ENCODE results near the gene LNP1. TPM values are rescaled to one million over a fixed set of nuclear protein-coding genes. Genes with fewer than 3 reads are reported as not detected.

LNP1 gene
- total and polyA plus RNA-seq, 10 donors = 0.52 to 2.6 (median 1.4) TPM

GRCh38 chr3:100500320-100500880, 99.1 kb downstream of the LNP1 start:
- TF ChIP-seq POLR2AphosphoS5 (IDR thresholded peaks at IDR 0.05) (no peak), POLR2A (IDR thresholded peaks at IDR 0.05) (no peak)
- TF ChIP-seq, protein P1, sequence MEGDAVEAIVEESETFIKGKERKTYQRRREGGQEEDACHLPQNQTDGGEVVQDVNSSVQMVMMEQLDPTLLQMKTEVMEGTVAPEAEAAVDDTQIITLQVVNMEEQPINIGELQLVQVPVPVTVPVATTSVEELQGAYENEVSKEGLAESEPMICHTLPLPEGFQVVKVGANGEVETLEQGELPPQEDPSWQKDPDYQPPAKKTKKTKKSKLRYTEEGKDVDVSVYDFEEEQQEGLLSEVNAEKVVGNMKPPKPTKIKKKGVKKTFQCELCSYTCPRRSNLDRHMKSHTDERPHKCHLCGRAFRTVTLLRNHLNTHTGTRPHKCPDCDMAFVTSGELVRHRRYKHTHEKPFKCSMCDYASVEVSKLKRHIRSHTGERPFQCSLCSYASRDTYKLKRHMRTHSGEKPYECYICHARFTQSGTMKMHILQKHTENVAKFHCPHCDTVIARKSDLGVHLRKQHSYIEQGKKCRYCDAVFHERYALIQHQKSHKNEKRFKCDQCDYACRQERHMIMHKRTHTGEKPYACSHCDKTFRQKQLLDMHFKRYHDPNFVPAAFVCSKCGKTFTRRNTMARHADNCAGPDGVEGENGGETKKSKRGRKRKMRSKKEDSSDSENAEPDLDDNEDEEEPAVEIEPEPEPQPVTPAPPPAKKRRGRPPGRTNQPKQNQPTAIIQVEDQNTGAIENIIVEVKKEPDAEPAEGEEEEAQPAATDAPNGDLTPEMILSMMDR (IDR thresholded peaks at IDR 0.05 in 8 of 11, conservative IDR thresholded peaks at IDR 0.05 in 3 of 11) = no peak

DNA sequence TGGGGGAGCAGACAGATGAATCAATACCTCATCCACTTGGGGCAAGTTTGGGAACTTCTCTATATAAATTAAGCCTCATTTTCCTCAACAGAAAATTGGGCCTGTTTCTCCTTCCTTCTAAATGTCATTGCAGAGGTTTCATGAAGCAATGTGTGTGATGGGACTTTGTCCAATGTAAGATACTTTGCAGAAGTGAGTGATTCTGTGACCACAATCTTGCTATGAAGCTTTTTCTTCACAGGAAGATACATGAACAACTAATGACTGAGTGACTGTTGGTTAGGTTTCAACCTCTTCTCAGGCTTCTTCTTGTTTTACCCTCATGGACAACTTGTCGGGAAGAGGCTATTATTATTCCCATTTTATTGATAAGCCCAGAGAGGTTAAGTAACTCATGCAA, 102.1 kb downstream of the LNP1 start:
- no peak for TF ChIP-seq POLR2A (IDR thresholded peaks at IDR 0.05)
- TF ChIP-seq, protein P1 (IDR thresholded peaks at IDR 0.05 in 8 of 11, conservative IDR thresholded peaks at IDR 0.05 in 3 of 11) = no peak
- no peak for TF ChIP-seq POLR2AphosphoS5 (IDR thresholded peaks at IDR 0.05)
- H3K4me3 ChIP-seq = no peak overlapping the region
- no peak for DNase-seq
- intact Hi-C loops (cut with DNase I; ENCODE audit: low total_unique reads) = no loop called here
- H3K9me3 ChIP-seq = no peaks in the 10 kb centered on the region
- no peaks in the 10 kb centered on the region for H3K4me1 ChIP-seq
- 81 to 97% (median 87%) methylated on average over 1 of the region's 1 CpG for WGBS, 5 donors
- no peaks in the 10 kb centered on the region for H3K36me3 ChIP-seq
- H3K27me3 ChIP-seq (replicated peaks in 1 of 7) = peaks cover 0 to 5% (median 0%) of the 10 kb centered on the region in 7 donors
- no peak overlapping the region for H3K27ac ChIP-seq

More at GRCh38 chr3:100500320-100500880, 99.1 kb downstream of the LNP1 start:
- intact Hi-C loops (cut with DNase I; ENCODE audit: low total_unique reads) = no loop called here
- Histone ChIP-seq H3K4me3 (no peak overlapping the region), H3K36me3 (no peaks in the 10 kb centered on the region), H3K4me1 (peaks cover 0 to 13% (median 0%) of the 10 kb centered on the region in 6 donors), H3K9me3 (no peaks in the 10 kb centered on the region), H3K27ac (no peak overlapping the region), H3K27me3 (replicated peaks in 1 of 7) (no peaks in the 10 kb centered on the region)
- 73 to 84% (median 81%) methylated on average over 8 of the region's 8 CpGs for WGBS, 5 donors
- DNase-seq = no peak

Other genes with a start within 250 kb of the LNP1 start
- 10 to 100 TPM; 38.3 to 61.4 (median 44.7) TPM for gene TBC1D23, start 140.5 kb upstream of the LNP1 start, total RNA-seq
- gene TBC1D23, start 140.5 kb upstream of the LNP1 start, polyA plus RNA-seq = 10 to 100 TPM; 16.1 to 19.4 (median 18.7) TPM
- gene NIT2, start 66.8 kb upstream of the LNP1 start, total RNA-seq = 10 to 100 TPM; 16.8 to 29.3 (median 24.7) TPM
- gene NIT2, start 66.8 kb upstream of the LNP1 start, polyA plus RNA-seq = 10 to 100 TPM; 23.9 to 30.8 (median 26.0) TPM
- 10 to 100 TPM; 28.1 to 37.2 (median 31.5) TPM for gene TOMM70, start 450 bp upstream of the LNP1 start, total RNA-seq
- gene TOMM70, start 450 bp upstream of the LNP1 start, polyA plus RNA-seq = 10 to 100 TPM; 10.6 to 16.3 (median 15.2) TPM
- gene TMEM45A, start 91.1 kb downstream of the LNP1 start, total RNA-seq = 10 to 100 TPM in 2 of 7 donors, 1 to 10 TPM in 5; 4.4 to 13.4 (median 6.3) TPM
- gene TMEM45A, start 91.1 kb downstream of the LNP1 start, polyA plus RNA-seq = 1 to 10 TPM; 1.2 to 3.7 (median 1.9) TPM
- gene ADGRG7, start 208.1 kb downstream of the LNP1 start, total RNA-seq = not detected
- gene ADGRG7, start 208.1 kb downstream of the LNP1 start, polyA plus RNA-seq = not detected

Data from spleen (tissue), 11 donors.